Measurements from ENCODE around the gene SERHL2.
"Not testable (repeated sequence)": the region's sequence is repeated elsewhere in the genome, so short reads cannot be mapped to it uniquely, and the experiment has no call there.

SERHL2 gene

DNA sequence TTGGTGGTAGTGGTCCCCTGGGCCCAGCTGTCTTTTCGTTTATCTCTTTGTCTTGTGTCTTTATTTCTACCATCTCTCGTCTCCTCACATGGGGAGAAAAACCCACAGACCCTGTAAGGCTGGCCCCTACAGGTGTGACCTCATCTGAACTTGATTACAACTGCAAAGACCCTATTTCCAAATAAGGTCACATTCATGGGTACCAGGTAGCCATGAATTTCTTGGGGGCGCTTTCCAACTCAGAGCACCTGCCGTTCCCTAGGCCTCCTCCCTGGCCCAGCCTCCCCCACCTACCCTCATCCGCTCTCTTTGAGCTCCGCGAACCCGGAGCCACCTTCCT, 20.1 kb upstream of the SERHL2 start:
- TF ChIP-seq, protein P1, sequence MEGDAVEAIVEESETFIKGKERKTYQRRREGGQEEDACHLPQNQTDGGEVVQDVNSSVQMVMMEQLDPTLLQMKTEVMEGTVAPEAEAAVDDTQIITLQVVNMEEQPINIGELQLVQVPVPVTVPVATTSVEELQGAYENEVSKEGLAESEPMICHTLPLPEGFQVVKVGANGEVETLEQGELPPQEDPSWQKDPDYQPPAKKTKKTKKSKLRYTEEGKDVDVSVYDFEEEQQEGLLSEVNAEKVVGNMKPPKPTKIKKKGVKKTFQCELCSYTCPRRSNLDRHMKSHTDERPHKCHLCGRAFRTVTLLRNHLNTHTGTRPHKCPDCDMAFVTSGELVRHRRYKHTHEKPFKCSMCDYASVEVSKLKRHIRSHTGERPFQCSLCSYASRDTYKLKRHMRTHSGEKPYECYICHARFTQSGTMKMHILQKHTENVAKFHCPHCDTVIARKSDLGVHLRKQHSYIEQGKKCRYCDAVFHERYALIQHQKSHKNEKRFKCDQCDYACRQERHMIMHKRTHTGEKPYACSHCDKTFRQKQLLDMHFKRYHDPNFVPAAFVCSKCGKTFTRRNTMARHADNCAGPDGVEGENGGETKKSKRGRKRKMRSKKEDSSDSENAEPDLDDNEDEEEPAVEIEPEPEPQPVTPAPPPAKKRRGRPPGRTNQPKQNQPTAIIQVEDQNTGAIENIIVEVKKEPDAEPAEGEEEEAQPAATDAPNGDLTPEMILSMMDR (IDR thresholded peaks at IDR 0.05; ENCODE audit: insufficient read depth, low read length, missing control alignments): no peak
- no peak for DNase-seq (ENCODE audit: low read depth, low spot score)
- ChIA-PET POLR2A (no interaction called here), CTCF (interaction anchor here (1.3 to 1.7 kb wide), 3 partner anchors 12 to 48 kb away, joined by 3 to 4 read pairs (median 4); no protein-coding TSS in a partner anchor)
- no peak overlapping the region for H3K4me3 ChIP-seq (ENCODE audit: low read depth, low read length)

DNA sequence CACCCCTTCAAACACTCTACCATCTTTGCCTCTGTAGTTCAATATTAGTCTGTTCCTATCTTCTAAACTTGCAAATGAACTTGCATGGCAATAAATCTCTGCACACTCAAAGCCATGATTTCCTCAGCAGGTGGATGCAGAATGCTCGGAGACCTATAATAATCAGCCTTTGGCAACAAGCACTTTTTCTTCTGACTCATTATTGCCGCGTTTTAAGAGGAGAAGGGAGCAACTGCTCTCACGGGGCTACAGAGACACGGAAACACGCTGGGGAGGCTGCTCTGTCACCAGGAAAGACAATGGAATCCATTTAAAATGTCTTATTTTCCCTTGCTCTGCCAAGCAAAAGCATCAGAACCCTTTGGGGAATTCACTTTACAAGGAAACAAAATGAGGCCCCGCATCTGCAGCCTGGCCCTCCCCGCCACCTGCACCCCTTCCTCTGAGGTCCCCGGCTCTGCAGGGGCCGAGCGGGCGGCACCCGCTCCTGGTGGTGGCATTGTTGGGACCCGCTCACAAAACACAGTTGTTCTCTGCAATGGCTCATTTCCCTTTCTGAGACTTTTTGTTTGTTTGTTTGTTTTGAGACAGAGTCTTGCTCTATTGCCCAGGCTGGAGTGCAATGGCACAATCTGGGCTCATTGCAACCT, 18.5 kb upstream of the SERHL2 start:
- H3K4me3 ChIP-seq (ENCODE audit: low read depth, low read length); POLR2A ChIA-PET; DNase-seq (ENCODE audit: low read depth, low spot score); CTCF ChIA-PET: not testable (repeated sequence)

DNA sequence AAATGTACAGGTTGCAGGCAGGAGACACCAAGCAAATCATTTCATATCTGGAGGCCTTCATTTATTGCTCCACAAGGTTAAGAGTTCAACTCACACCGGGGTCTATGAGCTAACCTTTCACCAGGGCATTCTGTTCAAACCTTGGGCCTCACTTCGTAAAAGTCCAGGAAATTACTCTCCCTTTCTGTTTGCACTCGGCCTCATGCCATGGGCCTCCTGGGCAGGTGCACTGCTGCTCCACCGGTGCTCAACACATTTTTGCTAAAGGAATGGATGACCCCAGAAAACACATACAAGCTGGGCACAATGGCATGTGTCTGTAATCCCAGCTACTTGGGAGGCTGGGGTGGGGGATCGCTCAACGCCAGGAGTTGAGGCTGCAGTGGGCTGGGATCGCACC, 17.6 kb upstream of the SERHL2 start:
- ChIA-PET POLR2A (no interaction called here), CTCF (no interaction called here)
- TF ChIP-seq, protein P1 (IDR thresholded peaks at IDR 0.05; ENCODE audit: insufficient read depth, low read length, missing control alignments): no peak
- no peak for DNase-seq (ENCODE audit: low read depth, low spot score)
- no peak overlapping the region for H3K4me3 ChIP-seq (ENCODE audit: low read depth, low read length)

DNA sequence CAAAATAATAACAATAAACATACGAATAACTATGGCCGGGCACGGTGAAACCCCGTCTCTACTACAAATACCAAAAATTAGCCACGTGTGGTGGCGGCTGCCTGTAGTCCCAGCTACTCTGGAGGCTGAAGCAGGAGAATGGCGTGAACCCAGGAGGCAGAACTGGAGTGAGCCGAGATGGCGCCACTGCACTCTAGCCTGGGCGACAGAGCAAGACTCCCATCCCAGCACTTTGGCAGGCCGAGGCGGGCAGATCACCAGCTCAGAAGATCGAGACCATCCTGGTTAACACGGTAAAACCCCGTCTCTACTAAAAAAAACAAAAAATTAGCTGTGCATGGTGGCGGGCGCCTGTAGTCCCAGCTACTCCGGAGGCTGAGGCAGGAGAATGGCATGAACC, 17.1 kb upstream of the SERHL2 start:
- CTCF ChIA-PET; DNase-seq (ENCODE audit: low read depth, low spot score); POLR2A ChIA-PET; H3K4me3 ChIP-seq (ENCODE audit: low read depth, low read length): not testable (repeated sequence)

DNA sequence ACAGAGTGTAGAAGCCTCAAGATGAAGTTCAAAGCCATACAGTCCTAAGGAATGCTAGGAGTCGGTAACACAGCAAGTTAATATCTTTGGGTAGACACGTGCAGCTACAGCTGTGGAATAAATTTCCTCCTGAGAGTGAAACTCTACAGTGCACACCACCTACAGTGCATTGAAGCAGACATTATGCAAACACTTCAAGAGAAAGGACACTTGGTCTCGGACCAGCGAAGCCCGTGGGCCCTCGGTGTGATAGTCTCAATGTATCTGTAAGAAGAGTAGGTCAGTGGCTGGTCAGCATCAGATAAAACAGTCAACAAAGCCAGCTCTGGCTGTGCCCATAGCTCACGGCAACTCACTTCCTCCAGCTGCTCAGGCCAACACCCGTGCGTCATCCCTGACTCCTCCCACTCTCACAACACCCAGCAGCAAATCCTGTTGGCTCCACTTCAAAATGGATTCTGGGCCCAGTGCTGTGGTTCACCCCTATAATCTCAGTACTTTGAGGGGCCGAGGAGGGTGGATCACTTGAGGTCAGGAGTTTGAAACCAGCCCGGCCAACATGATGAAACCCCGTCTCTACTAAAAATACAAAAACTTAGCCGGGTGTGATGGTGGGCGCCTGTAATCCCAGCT, 16.4 kb upstream of the SERHL2 start:
- DNase-seq (ENCODE audit: low read depth, low spot score); CTCF ChIA-PET; POLR2A ChIA-PET; H3K4me3 ChIP-seq (ENCODE audit: low read depth, low read length): not testable (repeated sequence)

DNA sequence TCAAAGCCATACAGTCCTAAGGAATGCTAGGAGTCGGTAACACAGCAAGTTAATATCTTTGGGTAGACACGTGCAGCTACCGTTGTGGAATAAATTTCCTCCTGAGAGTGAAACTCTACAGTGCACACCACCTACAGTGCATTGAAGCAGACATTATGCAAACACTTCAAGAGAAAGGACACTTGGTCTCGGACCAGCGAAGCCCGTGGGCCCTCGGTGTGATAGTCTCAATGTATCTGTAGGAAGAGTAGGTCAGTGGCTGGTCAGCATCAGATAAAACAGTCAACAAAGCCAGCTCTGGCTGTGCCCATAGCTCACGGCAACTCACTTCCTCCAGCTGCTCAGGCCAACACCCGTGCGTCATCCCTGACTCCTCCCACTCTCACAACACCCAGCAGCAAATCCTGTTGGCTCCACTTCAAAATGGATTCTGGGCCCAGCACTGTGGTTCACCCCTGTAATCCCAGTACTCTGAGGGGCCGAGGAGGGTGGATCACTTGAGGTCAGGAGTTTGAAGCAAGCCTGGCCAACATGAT, 14.5 kb upstream of the SERHL2 start:
- H3K4me3 ChIP-seq (ENCODE audit: low read depth, low read length); CTCF ChIA-PET: not testable (repeated sequence)

DNA sequence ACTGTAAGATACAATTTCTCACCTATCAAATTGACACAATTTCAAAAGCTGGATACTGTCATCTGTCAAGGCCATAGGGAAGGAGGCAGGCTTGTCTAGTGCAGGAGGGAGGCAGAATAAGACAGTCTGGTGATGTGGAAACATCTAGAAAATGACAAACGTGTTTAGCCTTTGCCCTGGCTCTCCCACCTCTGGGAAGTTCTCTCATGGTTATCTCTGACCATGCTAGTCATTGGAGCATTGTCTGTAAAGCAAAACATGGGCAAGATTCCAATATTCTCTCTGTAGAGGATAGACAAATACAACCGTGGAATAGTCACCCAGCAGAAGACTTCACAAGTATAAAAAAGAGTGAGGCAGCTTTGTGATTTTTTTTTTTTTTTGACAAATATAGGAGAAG, 9.1 kb upstream of the SERHL2 start:
- H3K4me3 ChIP-seq (ENCODE audit: low read depth, low read length): no peak overlapping the region
- DNase-seq (ENCODE audit: low read depth, low spot score): no peak
- ChIA-PET POLR2A (interaction anchor here (0.6 kb wide), 1 partner anchor 457 kb away, joined by 3 read pairs; no protein-coding TSS in a partner anchor), CTCF (interaction anchor here (1.1 kb wide), 1 partner anchor 16 kb away, joined by 3 read pairs; no protein-coding TSS in a partner anchor)
- TF ChIP-seq, protein P1 (IDR thresholded peaks at IDR 0.05; ENCODE audit: insufficient read depth, low read length, missing control alignments): no peak

More for the DNA sequence above, 14.5 kb upstream of the SERHL2 start:
- POLR2A ChIA-PET; DNase-seq (ENCODE audit: low read depth, low spot score): not testable (repeated sequence)

DNA sequence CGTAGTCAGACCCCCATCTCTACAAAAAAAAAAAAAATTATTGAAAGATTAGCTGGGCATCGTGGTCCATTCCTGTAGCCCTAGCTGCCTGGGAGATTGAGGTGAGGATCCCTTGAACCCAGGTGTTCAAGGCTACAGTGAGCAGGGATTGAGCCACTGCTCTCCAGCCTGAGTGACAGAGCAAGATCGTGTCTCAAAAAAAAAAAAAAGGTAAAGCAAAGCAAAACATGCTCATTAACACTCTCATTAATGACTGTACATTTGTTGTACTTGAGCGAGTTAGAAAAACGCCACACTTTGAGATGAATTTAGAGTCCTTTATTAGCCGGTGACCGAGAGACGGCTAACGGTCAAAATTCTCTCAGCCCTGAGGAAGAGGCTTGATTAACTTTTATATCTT, 6.2 kb upstream of the SERHL2 start:
- H3K4me3 ChIP-seq (ENCODE audit: low read depth, low read length): no peak overlapping the region
- TF ChIP-seq, protein P1 (IDR thresholded peaks at IDR 0.05; ENCODE audit: insufficient read depth, low read length, missing control alignments): no peak
- POLR2A ChIA-PET: no interaction called here
- CTCF ChIA-PET: no interaction called here
- no peak for DNase-seq (ENCODE audit: low read depth, low spot score)

DNA sequence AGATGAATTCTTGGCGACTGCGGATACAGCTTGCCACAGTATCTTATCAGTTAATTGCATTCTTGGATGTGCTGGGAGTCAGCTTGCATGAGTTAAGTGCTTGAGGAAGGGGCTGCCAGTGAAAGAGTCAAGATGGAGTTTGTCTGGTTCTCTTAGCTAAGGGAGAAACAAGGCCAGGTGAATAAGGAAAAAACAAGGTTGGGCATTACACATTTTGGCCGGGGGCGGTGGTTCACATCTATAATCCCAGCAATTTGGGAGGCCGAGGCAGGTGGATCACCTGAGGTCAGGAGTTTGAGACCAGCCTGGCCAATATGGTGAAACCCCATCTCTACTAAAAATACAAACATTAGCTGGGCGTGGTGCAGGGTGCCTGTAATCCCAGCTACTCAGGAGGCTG, 5.6 kb upstream of the SERHL2 start:
- CTCF ChIA-PET; POLR2A ChIA-PET; H3K4me3 ChIP-seq (ENCODE audit: low read depth, low read length); DNase-seq (ENCODE audit: low read depth, low spot score): not testable (repeated sequence)
